ENCODE data around the gene SFT2D2.

SFT2D2 gene

DNA sequence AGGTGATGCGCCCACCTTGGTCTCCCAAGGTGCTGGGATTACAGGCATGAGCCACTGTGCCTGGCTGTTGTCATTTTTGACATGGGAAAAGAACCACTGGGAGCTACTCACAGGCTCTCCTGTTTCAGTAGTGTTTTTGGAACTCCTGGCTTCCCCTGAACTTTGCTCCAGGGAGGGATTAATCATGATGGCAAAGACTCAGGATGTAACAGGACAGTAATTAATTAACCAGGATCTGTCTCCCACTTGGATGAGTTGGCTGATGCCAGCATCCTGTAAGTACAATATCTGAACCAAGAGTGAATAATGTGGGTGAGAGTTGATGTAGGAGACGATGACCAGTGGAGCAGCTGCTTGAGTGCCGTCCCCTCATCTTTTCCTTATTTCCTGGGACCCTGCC lies 4.9 kb downstream of the SFT2D2 start:
- no peak overlapping the region for H3K4me3 ChIP-seq
- TF ChIP-seq Cebpa-rat (IDR thresholded peaks at IDR 0.05) = no peak
- H3K4me2 ChIP-seq = peak overlapping the region in 4 of 11 experiments; percentile 13 to 96 (median 94); a peak in 5 of 22 replicates
- peaks cover 62 to 65% (median 64%) of the 10 kb centered on the region in 11 experiments for H3K36me3 ChIP-seq
- H4K20me1 ChIP-seq = peaks cover 71 to 94% (median 85%) of the 10 kb centered on the region in 11 experiments
- H3K27me3 ChIP-seq = no peaks in the 10 kb centered on the region
- H3K9ac ChIP-seq = no peak overlapping the region
- H3K9me3 ChIP-seq (replicated peaks in 1 of 11) = no peaks in the 10 kb centered on the region
- peaks cover 30 to 44% (median 39%) of the 10 kb centered on the region in 10 experiments for H3K4me1 ChIP-seq
- H3K27ac ChIP-seq = no peak overlapping the region

DNA sequence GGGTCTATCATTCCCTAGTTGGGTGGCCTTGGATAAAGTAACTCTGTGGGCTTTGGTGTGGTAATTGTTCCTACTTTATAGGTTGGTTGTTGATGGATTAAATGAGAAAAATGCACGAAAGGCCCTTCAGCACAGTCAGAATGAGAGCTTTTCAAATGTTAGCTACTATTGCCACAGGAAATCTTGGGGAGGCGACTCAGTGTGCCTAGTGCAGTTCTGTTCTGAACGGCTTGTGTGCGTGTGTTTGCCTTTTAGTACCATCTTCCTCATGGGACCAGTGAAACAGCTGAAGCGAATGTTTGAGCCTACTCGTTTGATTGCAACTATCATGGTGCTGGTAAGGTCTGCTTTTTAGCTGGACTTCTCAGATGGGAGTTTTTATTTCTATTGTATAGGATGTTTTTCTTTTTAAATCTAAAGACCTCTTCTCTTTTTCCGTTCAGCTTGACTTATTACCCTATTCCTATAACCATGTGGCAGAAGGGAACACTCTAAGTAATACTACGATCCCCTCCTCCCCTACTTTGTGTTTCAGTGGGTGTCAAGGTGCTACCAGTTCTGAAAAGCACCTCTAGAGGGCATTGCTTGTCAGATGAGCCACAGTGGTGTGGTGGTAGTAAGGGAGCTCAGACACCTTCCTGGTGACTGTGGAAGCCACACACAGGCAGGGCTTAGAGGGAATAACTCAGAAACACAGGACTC lies 9.2 kb downstream of the SFT2D2 start:
- H3K27me3 ChIP-seq = no peaks in the 10 kb centered on the region
- H3K4me3 ChIP-seq = no peak overlapping the region
- H4K20me1 ChIP-seq = peaks cover 53 to 100% (median 70%) of the 10 kb centered on the region in 11 experiments
- H3K9ac ChIP-seq = no peak overlapping the region
- H3K36me3 ChIP-seq = peaks cover 98 to 100% (median 100%) of the 10 kb centered on the region in 11 experiments
- no peaks in the 10 kb centered on the region for H3K9me3 ChIP-seq (replicated peaks in 1 of 11)
- no peak overlapping the region for H3K27ac ChIP-seq
- TF ChIP-seq Cebpa-rat (IDR thresholded peaks at IDR 0.05) = no peak
- peaks cover 2 to 17% (median 6%) of the 10 kb centered on the region in 10 experiments; a peak in 17 of 20 replicates for H3K4me1 ChIP-seq
- H3K4me2 ChIP-seq = no peak overlapping the region

DNA sequence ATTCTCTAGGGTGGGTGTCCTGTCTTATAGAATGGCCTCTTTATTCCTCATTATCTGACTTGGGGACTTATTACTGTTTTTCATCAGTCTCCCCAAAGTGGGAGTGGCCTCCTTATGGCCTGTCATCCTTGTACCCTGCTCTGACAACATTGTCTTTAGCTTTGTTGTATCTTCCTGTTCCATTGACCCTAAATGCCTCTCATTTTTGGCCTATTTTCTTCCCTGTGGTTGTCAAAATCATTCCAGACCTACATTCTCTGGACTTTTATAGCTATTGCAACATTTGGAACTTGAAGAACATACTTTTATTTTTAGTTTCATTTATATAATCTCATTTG lies 9.7 kb downstream of the SFT2D2 start:
- Histone ChIP-seq H4K20me1 (peaks cover 48 to 100% (median 65%) of the 10 kb centered on the region in 11 experiments), H3K4me3 (no peak overlapping the region), H3K27ac (no peak overlapping the region), H3K4me1 (peaks cover 0 to 12% (median 3%) of the 10 kb centered on the region in 10 experiments; a peak in 6 of 20 replicates), H3K27me3 (no peaks in the 10 kb centered on the region), H3K9ac (no peak overlapping the region), H3K9me3 (replicated peaks in 1 of 11) (no peaks in the 10 kb centered on the region), H3K4me2 (no peak overlapping the region), H3K36me3 (peaks cover 98 to 100% (median 100%) of the 10 kb centered on the region in 11 experiments)
- no peak for TF ChIP-seq Cebpa-rat (IDR thresholded peaks at IDR 0.05)

DNA sequence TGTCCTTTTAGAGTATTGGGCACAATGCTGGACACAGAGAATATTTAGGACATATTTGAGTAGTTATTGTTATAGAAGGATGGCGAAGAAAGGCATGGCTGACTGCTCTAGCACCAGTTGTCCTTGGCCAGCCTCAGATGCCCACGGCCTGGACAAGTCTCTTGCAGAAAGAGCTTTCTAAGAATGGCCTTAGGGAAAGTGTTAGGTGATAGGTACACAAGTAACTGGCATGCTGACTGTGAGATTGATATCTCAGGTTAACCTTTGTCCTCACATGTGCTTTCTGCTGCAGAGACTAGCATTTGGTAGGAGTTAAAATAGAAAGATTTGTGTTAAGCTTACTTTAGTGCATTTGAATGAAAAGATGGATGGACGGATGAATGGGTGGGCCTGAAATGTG lies 10.1 kb downstream of the SFT2D2 start:
- Histone ChIP-seq H3K36me3 (peaks cover 98 to 100% (median 100%) of the 10 kb centered on the region in 11 experiments), H3K4me3 (no peak overlapping the region), H3K9ac (no peak overlapping the region), H3K4me1 (peaks cover 0 to 8% (median 2%) of the 10 kb centered on the region in 10 experiments; a peak in 5 of 20 replicates), H3K27me3 (no peaks in the 10 kb centered on the region), H4K20me1 (peaks cover 44 to 100% (median 61%) of the 10 kb centered on the region in 11 experiments), H3K9me3 (replicated peaks in 1 of 11) (no peaks in the 10 kb centered on the region), H3K27ac (no peak overlapping the region), H3K4me2 (no peak overlapping the region)
- TF ChIP-seq Cebpa-rat (IDR thresholded peaks at IDR 0.05) = no peak

DNA sequence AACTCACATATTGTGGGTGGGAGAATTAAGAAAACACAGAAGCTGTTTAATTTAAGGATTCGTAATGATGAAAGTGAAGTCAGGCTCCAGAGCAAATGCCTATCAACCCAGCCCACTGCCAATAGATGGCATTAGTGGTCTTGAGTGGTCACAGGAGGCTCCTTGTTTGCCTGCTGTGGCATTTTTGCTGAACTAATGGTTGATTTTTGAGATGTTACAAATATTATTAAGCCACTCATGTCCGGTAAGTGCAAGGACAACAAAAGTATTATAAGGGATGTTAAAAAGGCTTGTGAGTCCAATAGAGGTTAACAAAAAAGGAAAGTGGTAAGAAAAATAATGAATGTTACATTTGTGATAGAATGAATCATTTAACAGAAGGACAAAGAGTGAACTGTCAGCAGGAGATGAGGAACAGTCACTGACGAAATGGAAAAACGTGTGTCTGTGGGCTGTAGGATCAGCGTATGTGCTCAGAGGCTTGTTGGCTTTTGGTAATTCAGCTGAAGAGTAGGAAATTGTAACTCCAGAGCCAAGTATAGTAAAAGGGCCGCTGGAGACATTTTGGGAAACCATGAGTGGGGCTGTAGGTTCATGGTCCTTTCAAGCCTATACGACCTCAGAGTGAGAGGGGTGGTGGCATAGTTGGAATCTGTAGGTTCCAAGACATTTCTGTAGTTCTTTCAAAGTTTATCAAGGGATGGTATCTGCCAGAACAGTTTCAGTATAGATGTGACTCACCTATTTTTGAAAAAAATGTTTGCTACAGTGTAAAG lies 11.2 kb downstream of the SFT2D2 start:
- H3K36me3 ChIP-seq = peaks cover 99 to 100% (median 100%) of the 10 kb centered on the region in 11 experiments
- peaks cover 42 to 100% (median 58%) of the 10 kb centered on the region in 11 experiments for H4K20me1 ChIP-seq
- H3K27me3 ChIP-seq = no peaks in the 10 kb centered on the region

DNA sequence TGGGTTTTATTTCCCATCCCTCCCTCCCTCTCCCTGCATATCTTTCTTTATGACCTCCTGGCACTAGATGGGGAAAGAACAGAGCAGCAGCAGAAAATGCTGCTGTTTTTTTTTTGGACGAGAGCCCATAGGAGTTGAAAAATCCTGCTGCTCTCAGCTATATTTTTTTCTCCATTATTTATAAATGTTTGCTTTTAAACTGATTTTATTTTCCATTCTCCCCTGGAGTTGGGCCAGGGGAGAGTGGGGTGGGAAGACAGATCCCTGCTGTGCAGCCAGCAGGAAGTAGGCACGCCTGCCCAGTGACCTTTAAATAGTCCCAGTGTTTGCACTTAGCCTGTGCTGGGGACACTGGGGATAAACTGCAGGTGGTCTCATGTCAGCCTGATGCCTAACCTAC lies 17.4 kb downstream of the SFT2D2 start:
- no peak for TF ChIP-seq Cebpa-rat (IDR thresholded peaks at IDR 0.05)
- Histone ChIP-seq H3K36me3 (peaks cover 96 to 100% (median 98%) of the 10 kb centered on the region in 11 experiments), H3K4me3 (no peak overlapping the region), H3K4me2 (peak overlapping the region in 10 of 11 experiments; percentile 15 to 66 (median 42); a peak in 19 of 22 replicates), H3K9me3 (replicated peaks in 1 of 11) (0 out of 22 replicates have a peak, but pooled peaks cover 0 to 7% (median 0%) of the 10 kb centered on the region in 11 experiments), H3K27ac (no peak overlapping the region), H4K20me1 (peaks cover 20 to 96% (median 34%) of the 10 kb centered on the region in 11 experiments; a peak in 19 of 22 replicates), H3K9ac (peak overlapping the region in 1 of 11 experiments; percentile 15; a peak in 1 of 22 replicates), H3K4me1 (peaks cover 9 to 19% (median 14%) of the 10 kb centered on the region in 10 experiments; a peak in 19 of 20 replicates), H3K27me3 (no peaks in the 10 kb centered on the region)

More for the DNA sequence above, 11.2 kb downstream of the SFT2D2 start:
- H3K4me3 ChIP-seq = no peak overlapping the region
- no peak overlapping the region for H3K4me2 ChIP-seq
- no peak overlapping the region for H3K27ac ChIP-seq
- H3K9ac ChIP-seq = no peak overlapping the region
- H3K4me1 ChIP-seq = peaks cover 0 to 8% (median 0%) of the 10 kb centered on the region in 10 experiments; a peak in 1 of 20 replicates
- no peaks in the 10 kb centered on the region for H3K9me3 ChIP-seq (replicated peaks in 1 of 11)
- TF ChIP-seq Cebpa-rat (IDR thresholded peaks at IDR 0.05) = no peak

DNA sequence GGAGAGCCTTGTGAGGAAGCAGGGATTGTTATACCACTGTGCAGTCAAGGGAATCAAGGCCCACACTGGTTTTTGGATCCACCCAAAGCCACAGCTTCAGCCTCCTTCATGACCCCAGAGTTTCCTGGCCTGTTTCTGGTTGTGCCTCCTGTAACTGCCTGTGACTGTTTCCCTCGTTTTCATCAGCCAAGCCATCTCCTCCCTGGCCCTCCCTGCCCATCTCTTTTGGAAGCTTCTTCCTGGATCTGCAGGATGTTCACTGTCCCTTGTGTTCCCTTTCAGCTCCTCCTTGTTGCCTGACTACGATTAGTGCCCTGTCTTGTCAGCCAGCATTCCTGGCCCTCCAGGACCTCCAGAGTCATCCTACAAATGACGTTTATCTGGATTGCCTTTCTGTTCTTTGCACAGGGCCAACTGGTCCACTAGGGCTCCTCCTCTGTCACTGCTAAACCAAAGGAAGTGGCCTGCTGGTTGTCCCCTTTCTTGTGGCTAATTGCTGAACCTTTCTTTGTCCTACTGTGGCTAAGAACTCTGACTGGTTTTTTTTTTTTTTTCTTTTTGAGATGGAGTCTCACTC lies 17.9 kb downstream of the SFT2D2 start:
- no peaks in the 10 kb centered on the region for H3K27me3 ChIP-seq
- H4K20me1 ChIP-seq = peaks cover 18 to 96% (median 34%) of the 10 kb centered on the region in 11 experiments; a peak in 19 of 22 replicates
- peaks cover 95 to 100% (median 97%) of the 10 kb centered on the region in 11 experiments for H3K36me3 ChIP-seq
- 0 out of 22 replicates have a peak, but pooled peaks cover 0 to 7% (median 0%) of the 10 kb centered on the region in 11 experiments for H3K9me3 ChIP-seq (replicated peaks in 1 of 11)
- H3K4me3 ChIP-seq = no peak overlapping the region
- peaks cover 9 to 19% (median 14%) of the 10 kb centered on the region in 10 experiments; a peak in 19 of 20 replicates for H3K4me1 ChIP-seq
- peak overlapping the region in 9 of 11 experiments; percentile 25 to 66 (median 47); a peak in 19 of 22 replicates for H3K4me2 ChIP-seq
- no peak for TF ChIP-seq Cebpa-rat (IDR thresholded peaks at IDR 0.05)
- no peak overlapping the region; a peak in 1 of 22 replicates for H3K27ac ChIP-seq
- peak overlapping the region in 2 of 11 experiments; percentile 13 to 15; a peak in 1 of 22 replicates for H3K9ac ChIP-seq

DNA sequence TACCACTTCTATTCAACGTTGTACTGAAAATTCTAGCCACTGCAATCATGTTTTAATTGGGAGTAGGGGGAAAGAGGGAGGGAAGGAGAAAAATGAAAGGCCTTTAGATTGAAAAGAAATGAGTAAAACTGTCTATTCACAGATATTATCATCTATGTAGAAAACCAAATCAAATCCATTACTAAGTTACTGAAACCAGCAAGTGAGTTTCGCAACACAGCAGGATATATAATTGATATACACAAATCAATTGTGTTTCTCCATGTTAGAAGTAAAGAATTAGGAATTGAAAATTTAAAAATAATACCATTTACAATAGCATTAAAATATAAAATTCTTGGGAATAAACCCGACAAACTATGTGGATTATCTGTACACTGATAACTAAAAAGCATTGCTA lies 19.2 kb downstream of the SFT2D2 start:
- no peak for TF ChIP-seq Cebpa-rat (IDR thresholded peaks at IDR 0.05)
- Histone ChIP-seq H3K4me2 (no peak overlapping the region), H3K4me3 (no peak overlapping the region), H3K27me3 (no peaks in the 10 kb centered on the region), H3K9ac (no peak overlapping the region), H3K9me3 (replicated peaks in 1 of 11) (0 out of 22 replicates have a peak, but pooled peaks cover 0 to 7% (median 0%) of the 10 kb centered on the region in 11 experiments), H4K20me1 (peaks cover 27 to 96% (median 39%) of the 10 kb centered on the region in 11 experiments; a peak in 21 of 22 replicates), H3K4me1 (peaks cover 9 to 19% (median 14%) of the 10 kb centered on the region in 10 experiments; a peak in 19 of 20 replicates), H3K27ac (no peak overlapping the region), H3K36me3 (peaks cover 94 to 100% (median 96%) of the 10 kb centered on the region in 11 experiments)

All from BLaER1 treated with 17β-estradiol and CSF1 and Interleukin-3, amounts not matched to agents 10 nM and 100 nM (cell line).